ENCODE measurements around the gene PTPRM.

DNA sequence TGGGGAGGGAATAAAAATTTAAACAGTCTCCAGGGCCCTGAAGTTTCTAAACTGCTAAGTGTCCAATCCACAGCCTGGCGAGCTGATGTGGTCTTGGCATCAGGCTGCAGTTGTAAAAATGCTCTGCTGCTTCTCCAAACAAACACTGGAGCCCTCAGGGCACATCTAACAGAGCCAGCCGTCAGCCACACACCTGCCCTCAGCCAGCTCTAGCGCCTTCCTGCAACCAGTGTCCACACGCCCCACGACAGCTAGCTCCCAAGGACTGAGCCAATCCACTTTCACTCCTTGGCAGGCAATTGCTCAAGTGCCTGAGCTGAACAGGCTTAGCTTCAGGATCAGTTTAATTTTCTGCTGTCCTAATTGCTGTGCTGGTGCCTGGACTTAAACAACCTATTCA lies 595.7 kb downstream of the PTPRM start:
- TF ChIP-seq, protein P1, sequence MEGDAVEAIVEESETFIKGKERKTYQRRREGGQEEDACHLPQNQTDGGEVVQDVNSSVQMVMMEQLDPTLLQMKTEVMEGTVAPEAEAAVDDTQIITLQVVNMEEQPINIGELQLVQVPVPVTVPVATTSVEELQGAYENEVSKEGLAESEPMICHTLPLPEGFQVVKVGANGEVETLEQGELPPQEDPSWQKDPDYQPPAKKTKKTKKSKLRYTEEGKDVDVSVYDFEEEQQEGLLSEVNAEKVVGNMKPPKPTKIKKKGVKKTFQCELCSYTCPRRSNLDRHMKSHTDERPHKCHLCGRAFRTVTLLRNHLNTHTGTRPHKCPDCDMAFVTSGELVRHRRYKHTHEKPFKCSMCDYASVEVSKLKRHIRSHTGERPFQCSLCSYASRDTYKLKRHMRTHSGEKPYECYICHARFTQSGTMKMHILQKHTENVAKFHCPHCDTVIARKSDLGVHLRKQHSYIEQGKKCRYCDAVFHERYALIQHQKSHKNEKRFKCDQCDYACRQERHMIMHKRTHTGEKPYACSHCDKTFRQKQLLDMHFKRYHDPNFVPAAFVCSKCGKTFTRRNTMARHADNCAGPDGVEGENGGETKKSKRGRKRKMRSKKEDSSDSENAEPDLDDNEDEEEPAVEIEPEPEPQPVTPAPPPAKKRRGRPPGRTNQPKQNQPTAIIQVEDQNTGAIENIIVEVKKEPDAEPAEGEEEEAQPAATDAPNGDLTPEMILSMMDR (IDR thresholded peaks at IDR 0.05; ENCODE audit: low read depth, low read length, poor library complexity, severe bottlenecking), result no peak
- no peak for TF ChIP-seq EZH2phosphoT487 (IDR thresholded peaks at IDR 0.05; ENCODE audit: borderline replicate concordance, low read length)
